Upper lobe of left lung (tissue), 4 donors: ENCODE results near the gene CLCN6.

Experiments
- EP300 ChIP-seq, 4 donors: sonication (generic); formaldehyde crosslinking; IDR thresholded peaks; one replicate each; pipeline ENCODE4 v1.5.1; 2017; ENCODE audit warnings: antibody characterized with exemption in 4 of 4, control low read depth in 2 of 4
- POLR2A ChIP-seq, 4 donors: fragments of 450-650 bp; IDR thresholded peaks; one replicate each; pipeline ENCODE4 v1.5.1; 2016 to 2017; ENCODE audit warnings: antibody characterized with exemption in 4 of 4, mild to moderate bottlenecking in 2 of 4
- POLR2AphosphoS5 ChIP-seq, 2 donors: sonication (generic); formaldehyde crosslinking; IDR thresholded peaks; one replicate each; pipeline ENCODE4 v1.5.1; 2017; ENCODE audit warnings: antibody characterized with exemption in 2 of 2
- TF ChIP-seq, protein P1 (sequence below), 6 experiments: fragments of 450-650 bp in 4 of 6; fragments of 200-600 bp in 2 of 6; sonication (generic) in 2 of 6; IDR thresholded peaks; one replicate each; pipeline ENCODE4 v1.5.1; 2016 to 2019; ENCODE audit warnings: antibody characterized with exemption in 6 of 6

- TF ChIP-seq, protein P1, sequence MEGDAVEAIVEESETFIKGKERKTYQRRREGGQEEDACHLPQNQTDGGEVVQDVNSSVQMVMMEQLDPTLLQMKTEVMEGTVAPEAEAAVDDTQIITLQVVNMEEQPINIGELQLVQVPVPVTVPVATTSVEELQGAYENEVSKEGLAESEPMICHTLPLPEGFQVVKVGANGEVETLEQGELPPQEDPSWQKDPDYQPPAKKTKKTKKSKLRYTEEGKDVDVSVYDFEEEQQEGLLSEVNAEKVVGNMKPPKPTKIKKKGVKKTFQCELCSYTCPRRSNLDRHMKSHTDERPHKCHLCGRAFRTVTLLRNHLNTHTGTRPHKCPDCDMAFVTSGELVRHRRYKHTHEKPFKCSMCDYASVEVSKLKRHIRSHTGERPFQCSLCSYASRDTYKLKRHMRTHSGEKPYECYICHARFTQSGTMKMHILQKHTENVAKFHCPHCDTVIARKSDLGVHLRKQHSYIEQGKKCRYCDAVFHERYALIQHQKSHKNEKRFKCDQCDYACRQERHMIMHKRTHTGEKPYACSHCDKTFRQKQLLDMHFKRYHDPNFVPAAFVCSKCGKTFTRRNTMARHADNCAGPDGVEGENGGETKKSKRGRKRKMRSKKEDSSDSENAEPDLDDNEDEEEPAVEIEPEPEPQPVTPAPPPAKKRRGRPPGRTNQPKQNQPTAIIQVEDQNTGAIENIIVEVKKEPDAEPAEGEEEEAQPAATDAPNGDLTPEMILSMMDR (IDR thresholded peaks at IDR 0.05): no peak
- no peak for TF ChIP-seq POLR2AphosphoS5 (IDR thresholded peaks at IDR 0.05)
- no peak for TF ChIP-seq EP300 (IDR thresholded peaks at IDR 0.05)
- no peak for TF ChIP-seq POLR2A (IDR thresholded peaks at IDR 0.05)
Observed at GRCh38 chr1:11770011-11770410, 36.0 kb upstream of the CLCN6 start.
